ENCODE results near the gene OR9A4. TPM values are rescaled to one million over a fixed set of nuclear protein-coding genes. Genes with fewer than 3 reads are reported as not detected.

Gene OR9A4
- total RNA-seq, 1 experiment from 2014 or later = not detected

- H2AK5ac ChIP-seq (ENCODE audit: insufficient read length, low read length) = no peak overlapping the region
- no peak overlapping the region for H3K9ac ChIP-seq (ENCODE audit: extremely low read depth, insufficient read length, low read length)
- H4K5ac ChIP-seq (ENCODE audit: insufficient read length, low read depth, low read length) = no peak overlapping the region
- TF ChIP-seq CTCF (conservative IDR thresholded peaks at IDR 0.05) = no peak
- H3K4me2 ChIP-seq (ENCODE audit: insufficient read depth, insufficient read length, low read length) = no peak overlapping the region
- H2BK15ac ChIP-seq (ENCODE audit: low read depth, low read length) = no peak overlapping the region
- H3K4me1 Mint-ChIP-seq = peaks cover 9 to 10% of the 10 kb centered on the region in 2 experiments
- H2BK5ac ChIP-seq (ENCODE audit: insufficient read length, low read length) = no peak overlapping the region
- no peak overlapping the region for H3K4me3 Mint-ChIP-seq
- H3K79me2 ChIP-seq (ENCODE audit: insufficient read depth, low read length) = no peaks in the 10 kb centered on the region
- no peaks in the 10 kb centered on the region for H3K27me3 Mint-ChIP-seq (ENCODE audit: low read depth)
- H4K20me1 ChIP-seq (ENCODE audit: control insufficient read depth, insufficient read depth, insufficient read length) = no peaks in the 10 kb centered on the region
- H3K27ac ChIP-seq (ENCODE audit: insufficient read length, low read depth, low read length) = no peak overlapping the region
- H3K27me3 ChIP-seq (ENCODE audit: insufficient read depth, low read length) = no peaks in the 10 kb centered on the region
- no peak overlapping the region for H3K14ac ChIP-seq (ENCODE audit: insufficient read depth, low read length)
- no peak overlapping the region for H3K4ac ChIP-seq (ENCODE audit: low read depth, low read length)
- H2BK120ac ChIP-seq (ENCODE audit: low read depth, low read length, poor library complexity, severe bottlenecking) = no peak overlapping the region
- no peak overlapping the region for H3K18ac ChIP-seq (ENCODE audit: insufficient read length, low read depth, low read length)
- no peaks in the 10 kb centered on the region for H3K79me1 ChIP-seq (ENCODE audit: insufficient read depth, low read depth, low read length, poor library complexity, severe bottlenecking)
- H2BK20ac ChIP-seq (ENCODE audit: low read depth, low read length, poor library complexity, severe bottlenecking) = no peak overlapping the region
- no peaks in the 10 kb centered on the region; a peak in 1 of 7 replicates for H3K36me3 Mint-ChIP-seq (ENCODE audit: insufficient read depth in 1 of 3, low read depth in 3 of 3)
- no peak overlapping the region for H3T11ph ChIP-seq (ENCODE audit: low read length)
- no peak overlapping the region for H4K8ac ChIP-seq (replicated peaks; ENCODE audit: insufficient read length, low read depth, low read length)
- DNase-seq = no peak
- WGBS (ENCODE audit: extremely low coverage, insufficient read length, low lambda C conversion rate) = no CpG with 5 or more reads among the region's 3 CpGs
- no peaks in the 10 kb centered on the region for H3K23me2 ChIP-seq (ENCODE audit: insufficient read length, low read depth, low read length, poor library complexity, severe bottlenecking)
- no peak overlapping the region for H4K91ac ChIP-seq (ENCODE audit: insufficient read length, low read depth, low read length)
- H2AFZ ChIP-seq (ENCODE audit: low read length) = no peak overlapping the region
- H3K56ac ChIP-seq (ENCODE audit: insufficient read length, low read depth, low read length) = no peak overlapping the region
- H3K9me3 Mint-ChIP-seq = no peaks in the 10 kb centered on the region
- H3K4me1 ChIP-seq (ENCODE audit: insufficient read depth, low read length) = no peaks in the 10 kb centered on the region; the same call in 1 of the 2 replicates
- no peak overlapping the region for H3K23ac ChIP-seq (ENCODE audit: insufficient read length, low read depth, low read length)
- H3K9me3 ChIP-seq (ENCODE audit: control insufficient read depth, low read depth, low read length) = no peaks in the 10 kb centered on the region
- no peak overlapping the region for H2BK12ac ChIP-seq (ENCODE audit: insufficient read length, low read depth, low read length)
- no peak overlapping the region for H3K27ac Mint-ChIP-seq
Measured at GRCh38 chr7:141949911-141950310, 33.7 kb downstream of the OR9A4 start.
